Upper lobe of right lung (tissue), 1 donor: ENCODE measurements around the gene PLEKHM3. TPM values are rescaled to one million over a fixed set of nuclear protein-coding genes. Genes with fewer than 3 reads are reported as not detected.

Source experiments
- ATAC-seq: fragments of 200-7000 bp; cut with Tn5 transposase; one replicate; pipeline ENCODE4 v1.9.1; 2020; ENCODE audit warnings: mild to moderate bottlenecking, moderate library complexity
- DNase-seq: peaks from one replicate; pipeline ENCODE4 v3.0.0-alpha.2; 2020
- H3K27ac ChIP-seq: fragments of 200-600 bp; one replicate; pipeline ENCODE4 v1.8.0; 2022
- H3K27me3 ChIP-seq: fragments of 200-600 bp; one replicate; pipeline ENCODE4 v1.8.0; 2022; ENCODE audit warnings: mild to moderate bottlenecking
- H3K36me3 ChIP-seq: fragments of 200-600 bp; one replicate; pipeline ENCODE4 v1.8.0; 2022
- H3K4me1 ChIP-seq: fragments of 200-600 bp; one replicate; pipeline ENCODE4 v1.8.0; 2022
- H3K4me3 ChIP-seq: fragments of 200-600 bp; one replicate; pipeline ENCODE4 v1.8.0; 2022; ENCODE audit warnings: mild to moderate bottlenecking
- H3K9me3 ChIP-seq: fragments of 200-600 bp; one replicate; pipeline ENCODE4 v1.8.0; 2022
- CTCF ChIP-seq: fragments of 200-600 bp; IDR thresholded peaks from one replicate; pipeline ENCODE4 v1.8.0; 2022; ENCODE audit warnings: antibody characterized with exemption
- intact Hi-C: fragments of 100-400 bp; cut with DNase I; formaldehyde crosslinking; loops from one replicate; pipeline ENCODE4 v1.11.0; 2022
- total RNA-seq: library from RNA; stranded (reverse); fragmentation: NEBNext Ultra II Directional; extraction: Animal tissue kit (Norgen Biotek cat#: 25700); gene quantifications from one replicate; pipeline ENCODE4 v1.2.1, GENCODE V29; 2021
- donor health status: DM: no; HTN: yes; CAD: no; lungs with severe emphysema.

The PLEKHM3 gene
- total RNA-seq, 1 donor from 2014 or later, result 24.5 TPM

GRCh38 chr2:207867056-207867455 is 158.3 kb downstream of the PLEKHM3 start:
- no peak for TF ChIP-seq CTCF
- Histone ChIP-seq H3K27me3 (no peaks in the 10 kb centered on the region), H3K4me3 (no peak overlapping the region), H3K27ac (no peak overlapping the region), H3K9me3 (no peaks in the 10 kb centered on the region), H3K36me3 (no peaks in the 10 kb centered on the region), H3K4me1 (no peaks in the 10 kb centered on the region)
- intact Hi-C loops, result no loop called here
- DNase-seq, result no peak
- ATAC-seq, result no peak

GRCh38 chr2:207865210-207865609 is 160.1 kb downstream of the PLEKHM3 start:
- Histone ChIP-seq H3K27me3 (no peaks in the 10 kb centered on the region), H3K4me1 (no peaks in the 10 kb centered on the region), H3K4me3 (no peak overlapping the region), H3K9me3 (no peaks in the 10 kb centered on the region), H3K27ac (no peak overlapping the region), H3K36me3 (no peaks in the 10 kb centered on the region)
- TF ChIP-seq CTCF, result no peak
- ATAC-seq (no peak), DNase-seq (no peak)
- intact Hi-C loops, result no loop called here

- Histone ChIP-seq H3K4me1 (no peaks in the 10 kb centered on the region), H3K36me3 (no peaks in the 10 kb centered on the region), H3K27me3 (no peaks in the 10 kb centered on the region), H3K4me3 (no peak overlapping the region), H3K27ac (no peak overlapping the region), H3K9me3 (no peaks in the 10 kb centered on the region)
- no peak for ATAC-seq
- intact Hi-C loops, result no loop called here
- no peak for TF ChIP-seq CTCF
- DNase-seq, result no peak
These were observed 162.0 kb downstream of the PLEKHM3 start for GRCh38 chr2:207863345-207863744.

- intact Hi-C loops, result no loop called here
- no peak overlapping the region for H3K4me3 ChIP-seq
- no peaks in the 10 kb centered on the region for H3K27me3 ChIP-seq
- no peaks in the 10 kb centered on the region for H3K9me3 ChIP-seq
- no peaks in the 10 kb centered on the region for H3K36me3 ChIP-seq
- DNase-seq, result no peak
- no peak overlapping the region for H3K27ac ChIP-seq
- no peak for TF ChIP-seq CTCF
- no peak for ATAC-seq
- no peaks in the 10 kb centered on the region for H3K4me1 ChIP-seq
These were observed 163.5 kb downstream of the PLEKHM3 start for GRCh38 chr2:207861789-207862188.

GRCh38 chr2:207860685-207861084 is 164.6 kb downstream of the PLEKHM3 start:
- H3K4me1 ChIP-seq, result no peaks in the 10 kb centered on the region
- intact Hi-C loops, result no loop called here
- ATAC-seq (no peak), DNase-seq (no peak)
- TF ChIP-seq CTCF, result no peak
- H3K27ac ChIP-seq, result no peak overlapping the region
- no peaks in the 10 kb centered on the region for H3K9me3 ChIP-seq
- H3K36me3 ChIP-seq, result no peaks in the 10 kb centered on the region
- H3K4me3 ChIP-seq, result no peak overlapping the region
- no peaks in the 10 kb centered on the region for H3K27me3 ChIP-seq

GRCh38 chr2:207855591-207855990 is 169.7 kb downstream of the PLEKHM3 start:
- Histone ChIP-seq H3K4me3 (no peak overlapping the region), H3K27ac (no peak overlapping the region), H3K9me3 (no peaks in the 10 kb centered on the region), H3K36me3 (no peaks in the 10 kb centered on the region), H3K4me1 (no peaks in the 10 kb centered on the region), H3K27me3 (no peaks in the 10 kb centered on the region)
- ATAC-seq, result no peak
- no peak for DNase-seq
- intact Hi-C loops, result no loop called here
- TF ChIP-seq CTCF, result no peak
